IMR-90 (cell line): ENCODE measurements around the gene GPRC6A. TPM values are rescaled to one million over a fixed set of nuclear protein-coding genes. Genes with fewer than 3 reads are reported as not detected.

Source experiments
- ATAC-seq: fragments of 200-7000 bp; cut with Tn5 transposase; 2 replicates; pipeline ENCODE4 v1.9.1; 2020; ENCODE audit warnings: low read depth, mild to moderate bottlenecking, moderate library complexity
- BruUV-seq: library from RNA; stranded (reverse); fragments of 400-500 nt; replicated peaks from 2 replicates; lab custom pipeline; 2021; lab: Mats Ljungman, UMichigan
- CTCF ChIA-PET: fragments of 300-600 bp; formaldehyde crosslinking; extraction: SDS; loops from one replicate; lab custom pipeline; 2021; ENCODE audit warnings: antibody characterized with exemption; lab: Yijun Ruan, JAX
- POLR2A ChIA-PET: fragments of 300-600 bp; sonication (Branson Sonifier 250); formaldehyde crosslinking; loops from one replicate; lab custom pipeline; 2022; ENCODE audit warnings: antibody characterized with exemption; ENCODE audit not compliant: unreplicated experiment; lab: Charles Lee
- DNase-seq: peaks from one replicate; pipeline ENCODE4 v3.0.0; 2013
- H2AFZ ChIP-seq: replicated peaks from 2 replicates; pipeline ENCODE3; 2013; ENCODE audit warnings: low read length, mild to moderate bottlenecking; ENCODE audit not compliant: poor library complexity
- H2AK5ac ChIP-seq: 2 replicates; pipeline ENCODE4 v1.6.1; 2013; ENCODE audit warnings: low read depth, low read length, inconsistent platforms
- H2AK9ac ChIP-seq: replicated peaks from 2 replicates; pipeline ENCODE3; 2013; ENCODE audit warnings: mild to moderate bottlenecking, low read depth, low read length, moderate library complexity; ENCODE audit not compliant: poor library complexity
- H2BK120ac ChIP-seq: 2 replicates; pipeline ENCODE4 v1.6.1; 2013; ENCODE audit warnings: low read depth, low read length, inconsistent platforms
- H2BK15ac ChIP-seq: 3 replicates; pipeline ENCODE4 v1.6.1; 2013; ENCODE audit warnings: low read depth, low read length, inconsistent platforms
- H2BK20ac ChIP-seq: 2 replicates; pipeline ENCODE4 v1.6.1; 2013; ENCODE audit warnings: low read depth, mild to moderate bottlenecking, inconsistent platforms, low read length, moderate library complexity
- H2BK5ac ChIP-seq: 2 replicates; pipeline ENCODE4 v1.6.1; 2013; ENCODE audit warnings: mild to moderate bottlenecking, low read depth, low read length, inconsistent platforms; ENCODE audit not compliant: poor library complexity, severe bottlenecking
- H3K14ac ChIP-seq: replicated peaks from 2 replicates; pipeline ENCODE4 v1.6.1; 2013; ENCODE audit warnings: low read depth, low read length, inconsistent platforms
- H3K18ac ChIP-seq: 2 replicates; pipeline ENCODE4 v1.6.1; 2013; ENCODE audit warnings: low read depth, low read length, control low read depth
- H3K23ac ChIP-seq: 2 replicates; pipeline ENCODE4 v1.6.1; 2013; ENCODE audit warnings: low read depth, low read length, inconsistent platforms
- H3K27ac ChIP-seq: 2 replicates; pipeline ENCODE4 v1.5.1; 2013; ENCODE audit warnings: mild to moderate bottlenecking, control low read depth, low read length; ENCODE audit not compliant: insufficient read depth
- H3K27me3 ChIP-seq: 2 replicates; pipeline ENCODE4 v1.6.1; 2013; ENCODE audit warnings: low read length; ENCODE audit not compliant: control insufficient read depth, insufficient read depth
- H3K36me3 ChIP-seq: 2 replicates; pipeline ENCODE4 v1.6.1; 2013; ENCODE audit warnings: low read length, mixed read lengths; ENCODE audit not compliant: control insufficient read depth, insufficient read depth
- H3K4ac ChIP-seq: 2 replicates; pipeline ENCODE4 v1.6.1; 2013; ENCODE audit warnings: low read depth, low read length, inconsistent platforms
- H3K4me1 ChIP-seq: 2 replicates; pipeline ENCODE4 v1.6.1; 2013; ENCODE audit warnings: low read length, mixed read lengths; ENCODE audit not compliant: control insufficient read depth, insufficient read depth
- H3K4me2 ChIP-seq: 2 replicates; pipeline ENCODE4 v1.6.1; 2013; ENCODE audit warnings: low read depth, mild to moderate bottlenecking, control low read depth, low read length, moderate library complexity
- H3K4me3 ChIP-seq: 2 replicates; pipeline ENCODE4 v1.5.1; 2013; ENCODE audit warnings: low read depth, mild to moderate bottlenecking, control low read depth, low read length, moderate library complexity; ENCODE audit not compliant: insufficient read depth
- H3K56ac ChIP-seq: 2 replicates; pipeline ENCODE4 v1.6.1; 2013; ENCODE audit warnings: low read length, inconsistent platforms; ENCODE audit not compliant: insufficient read depth; ENCODE audit errors: extremely low read depth
- H3K79me1 ChIP-seq, 2 experiments: 2 replicates each; pipeline ENCODE4 v1.6.1; 2013; ENCODE audit warnings: low read length in 2 of 2, inconsistent platforms in 1 of 2, low read depth in 1 of 2
- H3K9ac ChIP-seq: 2 replicates; pipeline ENCODE4 v1.6.1; 2013; ENCODE audit warnings: low read depth, low read length, control low read depth
- H3K9me1 ChIP-seq: 2 replicates; pipeline ENCODE4 v1.6.1; 2013; ENCODE audit warnings: low read length, inconsistent platforms; ENCODE audit not compliant: insufficient read depth
- H3K9me3 ChIP-seq: 2 replicates; pipeline ENCODE4 v1.6.1; 2013; ENCODE audit warnings: low read length; ENCODE audit not compliant: control insufficient read depth, insufficient read depth
- H4K20me1 ChIP-seq: 2 replicates; pipeline ENCODE4 v1.6.1; 2013; ENCODE audit warnings: low read length, inconsistent platforms; ENCODE audit not compliant: insufficient read depth
- H4K5ac ChIP-seq: 2 replicates; pipeline ENCODE4 v1.6.1; 2013; ENCODE audit warnings: mild to moderate bottlenecking, low read depth, low read length, control low read depth
- H4K8ac ChIP-seq, 2 experiments: 2 replicates each; pipeline ENCODE4 v1.6.1; 2013; ENCODE audit warnings: low read depth in 2 of 2, low read length in 2 of 2, control low read depth in 1 of 2, inconsistent platforms in 1 of 2
- H4K91ac ChIP-seq: 2 replicates; pipeline ENCODE4 v1.6.1; 2013; ENCODE audit warnings: low read depth, low read length, inconsistent platforms; ENCODE audit not compliant: insufficient read depth
- BHLHE40 ChIP-seq: fragments of 150-350 bp; IDR thresholded peaks from 2 replicates; pipeline ENCODE4 v1.6.1; 2016; ENCODE audit warnings: mild to moderate bottlenecking, low read depth, low read length
- CHD1 ChIP-seq: IDR thresholded peaks from 2 replicates; pipeline ENCODE4 v1.6.1; 2012; ENCODE audit warnings: low read depth, low read length, improper control_type of control experiment
- CTCF ChIP-seq: conservative IDR thresholded peaks from 2 replicates; pipeline ENCODE4 v1.5.1; 2012; ENCODE audit warnings: mild to moderate bottlenecking, low read depth, low read length, improper control_type of control experiment
- ELK1 ChIP-seq: fragments of 150-350 bp; IDR thresholded peaks from 2 replicates; pipeline ENCODE4 v1.6.1; 2016; ENCODE audit warnings: low read depth, mild to moderate bottlenecking, low read length, moderate library complexity, borderline replicate concordance
- FOS ChIP-seq: fragments of 150-350 bp; IDR thresholded peaks from 2 replicates; pipeline ENCODE4 v1.6.1; 2016; ENCODE audit warnings: low read depth, low read length
- MAZ ChIP-seq: IDR thresholded peaks from 2 replicates; pipeline ENCODE4 v1.6.1; 2012; ENCODE audit warnings: low read depth, mild to moderate bottlenecking, low read length, improper control_type of control experiment, moderate library complexity, borderline replicate concordance
- MXI1 ChIP-seq: IDR thresholded peaks from 2 replicates; pipeline ENCODE4 v1.6.1; 2012; ENCODE audit warnings: low read depth, mild to moderate bottlenecking, low read length, moderate library complexity, borderline replicate concordance
- POLR2A ChIP-seq: IDR thresholded peaks from 2 replicates; pipeline ENCODE4 v1.6.1; 2012; ENCODE audit warnings: mild to moderate bottlenecking, low read depth, low read length
- RAD21 ChIP-seq: IDR thresholded peaks from 2 replicates; pipeline ENCODE4 v1.6.1; 2012; ENCODE audit warnings: low read length, improper control_type of control experiment
- RCOR1 ChIP-seq: IDR thresholded peaks from 2 replicates; pipeline ENCODE4 v1.6.1; 2012; ENCODE audit warnings: mild to moderate bottlenecking, low read length, improper control_type of control experiment; ENCODE audit not compliant: insufficient replicate concordance
- RFX5 ChIP-seq: IDR thresholded peaks from 2 replicates; pipeline ENCODE4 v1.8.0; 2012; ENCODE audit warnings: low read depth, mild to moderate bottlenecking, low read length, moderate library complexity
- SMC3 ChIP-seq: fragments of 150-350 bp; IDR thresholded peaks from 2 replicates; pipeline ENCODE4 v1.6.1; 2016; ENCODE audit warnings: low read depth, mild to moderate bottlenecking, antibody characterized with exemption, low read length, moderate library complexity
- USF2 ChIP-seq: fragments of 150-350 bp; IDR thresholded peaks from 2 replicates; pipeline ENCODE4 v1.6.1; 2017; ENCODE audit warnings: mild to moderate bottlenecking, antibody characterized with exemption, low read length, low read depth
- WGBS, 2 experiments: methylation state at CpG; one replicate each; pipeline versions ENCODE4 v1.1.5 to v1.1.7; 2013; ENCODE audit warnings: missing lambda C conversion rate in 2 of 2; ENCODE audit not compliant: insufficient read length in 1 of 2; ENCODE audit errors: extremely low coverage in 2 of 2; 5-methylcytosine and 5-hydroxymethylcytosine counted together
- dilution Hi-C: fragments of 300-500 bp; cut with HindIII; formaldehyde crosslinking; loops from one replicate; pipeline ENCODE4 v1.14.3; 2018; ENCODE audit warnings: low sequenced_read_pairs; ENCODE audit not compliant: unreplicated experiment
- in situ Hi-C: fragments of 300-500 bp; cut with MboI; formaldehyde crosslinking; loops from 3 replicates; pipeline ENCODE4 v1.14.3; 2019; ENCODE audit warnings: low sequenced_read_pairs, inconsistent platforms, mixed read lengths
- intact Hi-C: fragments of 100-400 bp; cut with micrococcal nuclease; formaldehyde crosslinking; loops from 2 replicates; pipeline ENCODE4 v1.10.0; 2022
- polyA plus RNA-seq, 3 experiments: library from polyadenylated mRNA; depleted of rRNA; stranded (reverse); fragments of >200 nt; gene quantifications; 2 replicates each; pipeline ENCODE4 v1.2.3, GENCODE V29; 2012; ENCODE audit warnings: low replicate concordance in 1 of 3
- total RNA-seq: library from RNA; depleted of rRNA; stranded (reverse); fragments of >200 nt; gene quantifications from 2 replicates; pipeline ENCODE4 v1.2.3, GENCODE V29; 2012

Gene GPRC6A
- total and polyA plus RNA-seq, 2 of the 4 experiments (the other 2 are of a cell fraction), result not detected

GRCh38 chr6:116764961-116765841 lies 63.7 kb downstream of the GPRC6A start, which contains the start of gene FAM162B:
FAM162B (minus strand) TSS chr6:116765719; CDS start chr6:116765576, 143 bp downstream.
- no peak within 1 kb of the TSS for H3K18ac ChIP-seq
- H3K36me3 ChIP-seq, result no peaks in the 10 kb centered on the region
- peak within 1 kb of the TSS; percentile 87; the same call in 1 of the 2 replicates for H3K23ac ChIP-seq
- no peak within 1 kb of the TSS for H3K56ac ChIP-seq
- H2BK20ac ChIP-seq, result no peak within 1 kb of the TSS
- peak within 1 kb of the TSS; percentile 41; the same call in 1 of the 2 replicates for H2BK120ac ChIP-seq
- no TSS peak for BruUV-seq
- in situ Hi-C loops, result no loop called here
- no peaks in the 10 kb centered on the region for H3K4me1 ChIP-seq
- H3K4me3 ChIP-seq, result peak within 1 kb of the TSS; percentile 47
- peak within 1 kb of the TSS; percentile 56 for H3K9ac ChIP-seq
- no peaks in the 10 kb centered on the region for H3K79me1 ChIP-seq
- WGBS, 2 experiments, result 0% methylated on average over 51 of the region's 89 CpGs; no CpG with 5 or more reads in 1 of the 2 experiments
- peak within 1 kb of the TSS; percentile 18; the same call in 1 of the 2 replicates for H3K27ac ChIP-seq
- H2BK15ac ChIP-seq, result no peak within 1 kb of the TSS
- H3K14ac ChIP-seq, result peak within 1 kb of the TSS; percentile 68; the same call in 1 of the 2 replicates
- peak within 1 kb of the TSS; percentile 51 for H2AK9ac ChIP-seq
- peaks cover 12% of the 10 kb centered on the region for H3K27me3 ChIP-seq
- no peaks in the 10 kb centered on the region for H3K9me3 ChIP-seq
- peak within 1 kb of the TSS; percentile 43 to 70; a peak in 2 of 4 replicates for H4K8ac ChIP-seq
- intact Hi-C loops, result no loop called here
- dilution Hi-C loops, result no loop called here
- H4K20me1 ChIP-seq, result no peaks in the 10 kb centered on the region
- peak within 1 kb of the TSS; percentile 88 for H3K4me2 ChIP-seq
- H2AK5ac ChIP-seq, result no peak within 1 kb of the TSS
- no peak within 1 kb of the TSS for H4K91ac ChIP-seq
- no peaks in the 10 kb centered on the region for H3K9me1 ChIP-seq
- H4K5ac ChIP-seq, result no peak within 1 kb of the TSS
- H2BK5ac ChIP-seq, result no peak within 1 kb of the TSS
- CTCF ChIA-PET, result interaction anchor here (0.6 to 1.6 kb wide), 2 partner anchors 13 to 198 kb away, joined by 3 read pairs; no protein-coding TSS in a partner anchor
- peak within 1 kb of the TSS; percentile 94 for H2AFZ ChIP-seq
- POLR2A ChIA-PET, result interaction anchor here (0.6 kb wide), 1 partner anchor 12 kb away, joined by 4 read pairs; no protein-coding TSS in a partner anchor
- H3K4ac ChIP-seq, result peak within 1 kb of the TSS; percentile 72; the same call in 1 of the 2 replicates
- ATAC-seq, result peak; percentile 77
- DNase-seq, result peak; percentile 32
- no peak for TF ChIP-seq BHLHE40
- TF ChIP-seq RFX5, result no peak
- TF ChIP-seq FOS, result no peak
- no peak for TF ChIP-seq RAD21
- TF ChIP-seq MXI1, result no peak
- no peak for TF ChIP-seq MAZ
- no peak for TF ChIP-seq SMC3
- no peak for TF ChIP-seq POLR2A
- TF ChIP-seq ELK1, result no peak
- TF ChIP-seq CHD1, result no peak
- TF ChIP-seq USF2, result no peak
- no peak for TF ChIP-seq RCOR1
- no peak for TF ChIP-seq CTCF
